NCI-H69 (cell line): Measurements from ENCODE around the gene MAFB.

Experiments used
- DNase-seq: peaks from one replicate; lab custom pipeline; 2025; lab: John Stamatoyannopoulos, UW

MAFB gene

GRCh38 chr20:40681684-40682083 lies 7.4 kb downstream of the MAFB start:
- DNase-seq: no peak

- no peak for DNase-seq
Measured at GRCh38 chr20:40681165-40681564, 7.9 kb downstream of the MAFB start.

DNA sequence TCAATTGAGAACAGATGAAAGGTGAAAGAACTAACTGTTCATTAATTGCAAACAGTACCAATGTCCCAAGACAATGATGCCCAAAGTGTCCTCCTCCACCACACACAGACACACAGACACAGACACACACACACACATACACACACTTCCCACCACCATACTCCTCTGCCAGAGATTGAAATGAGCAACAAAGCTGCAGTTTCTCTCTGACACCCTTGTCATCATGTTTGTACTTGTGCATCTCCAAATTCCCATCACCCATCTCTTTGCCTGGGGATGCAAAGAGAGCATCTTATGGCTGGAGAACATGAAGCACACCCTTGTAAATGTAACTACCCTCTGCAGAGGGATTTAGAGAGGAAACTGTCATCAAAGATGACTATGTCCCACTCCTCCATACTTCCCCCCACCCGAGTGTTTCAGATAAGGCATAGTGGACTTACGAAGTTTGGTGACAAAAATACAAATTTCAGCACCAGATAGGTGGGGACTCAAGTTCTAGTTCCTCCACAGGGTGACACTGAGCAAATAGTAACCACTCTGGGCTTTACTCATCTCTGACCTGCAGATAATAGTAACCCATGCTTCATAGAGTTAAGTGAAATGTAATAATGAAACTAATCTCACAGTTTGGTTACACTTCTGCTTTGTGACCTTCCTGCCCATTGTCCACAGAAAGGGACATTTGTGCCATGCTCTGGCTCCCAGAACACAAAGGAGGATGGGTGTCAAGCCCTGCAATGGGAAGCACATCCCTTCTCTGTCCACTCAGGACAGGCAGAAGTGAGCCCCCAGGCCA lies 8.7 kb downstream of the MAFB start:
- DNase-seq: no peak

- DNase-seq: no peak
Measured at GRCh38 chr20:40679184-40679583, 9.9 kb downstream of the MAFB start.

GRCh38 chr20:40678286-40678875 lies 10.7 kb downstream of the MAFB start:
- no peak for DNase-seq

DNA sequence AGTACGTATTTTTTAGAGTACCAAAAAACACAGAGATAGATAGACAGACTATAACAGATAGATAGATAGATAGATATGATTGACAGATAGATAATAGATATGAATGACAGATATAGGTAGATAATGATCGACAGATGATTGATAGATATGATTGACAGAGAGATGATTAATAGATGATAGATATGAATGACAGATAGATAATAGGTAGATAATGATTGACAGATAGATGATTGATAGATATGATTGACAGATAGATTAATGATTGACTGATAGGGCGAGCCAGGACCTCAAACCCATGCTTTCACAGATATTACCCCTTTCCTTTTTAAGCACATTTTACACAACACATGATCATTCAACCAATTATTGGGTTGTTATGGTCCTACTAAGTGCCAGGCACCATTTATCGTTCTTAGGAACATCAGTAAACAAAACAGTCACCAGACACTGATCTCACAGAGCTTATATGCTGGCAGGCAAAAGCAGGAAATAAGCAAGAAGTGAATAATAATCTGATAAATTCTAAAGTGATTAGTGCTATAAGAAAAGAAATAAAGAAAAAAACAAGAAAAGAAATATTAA lies 11.6 kb downstream of the MAFB start:
- DNase-seq: no peak

DNA sequence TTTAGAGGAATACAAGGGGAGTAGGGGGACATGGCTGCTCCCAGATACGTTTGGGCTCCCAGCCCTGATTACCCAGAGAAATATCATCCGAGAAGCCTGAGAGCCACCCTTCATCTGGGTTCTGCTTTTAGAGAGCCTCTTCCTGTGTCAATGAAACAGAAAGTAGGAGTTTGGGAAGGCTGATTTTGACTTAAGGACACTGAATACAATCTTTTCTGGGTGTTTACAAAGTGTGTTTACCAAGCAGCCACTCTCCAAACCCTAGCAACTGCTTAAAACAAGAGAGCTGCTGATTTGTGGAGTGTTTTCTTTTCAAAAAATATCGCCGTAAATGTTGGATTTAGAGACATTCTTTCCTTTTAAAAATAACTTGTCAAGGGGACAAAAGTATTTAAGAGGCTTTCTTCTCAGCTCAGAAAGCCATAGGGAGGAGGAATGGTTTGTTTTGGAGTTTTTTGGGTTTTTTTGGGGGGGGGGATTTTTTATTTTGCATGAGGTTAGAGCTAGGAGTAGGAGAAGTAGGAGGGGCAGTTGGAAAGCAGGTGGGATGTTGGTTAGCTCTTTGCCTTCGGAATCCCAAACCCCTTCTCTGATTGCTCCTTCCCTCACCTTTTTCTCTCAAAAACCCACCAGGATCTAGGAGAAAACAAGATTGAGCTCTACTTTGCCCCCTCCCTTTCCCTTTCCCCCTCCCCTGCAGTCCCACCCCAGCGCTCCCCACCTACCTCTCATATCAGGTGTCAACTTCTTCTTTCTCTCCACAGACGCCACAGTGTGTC lies 12.4 kb downstream of the MAFB start:
- DNase-seq: no peak

DNA sequence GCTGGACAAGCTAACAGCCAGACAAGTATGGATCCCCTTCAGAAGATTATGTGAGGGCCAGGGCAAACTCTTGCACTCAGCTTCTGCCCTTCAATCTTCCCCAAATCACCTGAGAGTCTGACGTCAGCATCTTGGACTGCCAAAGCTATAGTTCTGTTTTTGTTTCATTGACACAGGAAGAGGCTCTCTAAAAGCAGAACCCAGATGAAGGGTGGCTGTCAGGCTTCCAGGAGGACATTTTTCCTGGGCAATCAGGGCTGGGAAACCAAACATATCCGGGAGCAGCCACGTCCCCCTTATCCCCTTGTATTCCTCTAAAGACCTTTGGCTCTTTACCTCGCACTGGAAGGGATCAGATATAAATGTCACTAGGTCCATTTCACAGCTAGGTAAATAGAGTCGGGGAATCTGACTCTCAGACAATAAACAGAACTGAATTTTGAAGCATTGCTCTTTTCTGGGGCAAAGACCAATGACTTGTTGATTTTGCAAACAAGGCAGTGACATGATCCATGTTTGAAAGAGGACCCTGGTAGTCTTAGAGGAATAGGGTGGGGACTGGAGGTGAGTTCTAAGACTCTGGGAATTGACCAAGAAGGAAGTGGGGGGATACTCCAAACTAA lies 13.3 kb downstream of the MAFB start:
- no peak for DNase-seq

DNA sequence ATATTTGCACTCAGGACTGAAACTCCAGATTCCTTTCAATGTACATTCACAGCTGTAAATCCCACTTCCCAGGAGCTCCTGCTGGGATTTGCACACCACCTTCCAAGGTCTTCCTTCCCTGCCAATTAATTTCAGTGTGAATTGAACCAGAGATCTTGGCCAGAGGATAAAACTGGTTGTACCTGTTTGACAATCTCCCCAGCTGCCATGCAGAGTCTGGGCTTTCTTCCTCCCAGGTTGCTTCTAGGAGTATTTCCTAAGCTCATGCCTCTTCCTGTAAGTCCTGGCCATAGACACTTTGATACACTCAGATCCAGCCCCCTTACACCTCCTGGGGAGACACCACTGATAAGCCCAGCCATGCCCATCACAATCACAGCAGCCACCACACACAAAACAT lies 15.6 kb downstream of the MAFB start:
- DNase-seq: no peak

GRCh38 chr20:40672095-40672494 lies 16.9 kb downstream of the MAFB start:
- no peak for DNase-seq

DNA sequence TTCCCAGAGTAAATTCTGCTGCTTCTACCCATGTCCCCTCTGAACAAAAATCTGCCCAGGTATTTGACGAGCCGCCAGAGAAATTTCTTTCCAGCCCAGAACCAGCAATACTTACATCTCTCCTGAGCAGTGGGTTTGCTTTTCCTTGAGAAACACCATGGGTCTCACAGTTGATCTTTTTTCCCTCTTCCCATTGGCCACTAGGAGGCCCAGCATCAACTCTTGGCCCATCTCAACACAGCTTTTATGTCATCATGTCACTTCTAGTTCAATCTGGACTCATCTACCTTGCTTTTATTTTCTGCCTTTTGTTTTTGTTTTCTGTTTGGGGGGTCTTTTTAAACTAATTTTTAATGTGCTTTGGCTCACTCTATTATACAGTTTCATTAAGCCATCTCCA lies 18.8 kb downstream of the MAFB start:
- DNase-seq: no peak

DNA sequence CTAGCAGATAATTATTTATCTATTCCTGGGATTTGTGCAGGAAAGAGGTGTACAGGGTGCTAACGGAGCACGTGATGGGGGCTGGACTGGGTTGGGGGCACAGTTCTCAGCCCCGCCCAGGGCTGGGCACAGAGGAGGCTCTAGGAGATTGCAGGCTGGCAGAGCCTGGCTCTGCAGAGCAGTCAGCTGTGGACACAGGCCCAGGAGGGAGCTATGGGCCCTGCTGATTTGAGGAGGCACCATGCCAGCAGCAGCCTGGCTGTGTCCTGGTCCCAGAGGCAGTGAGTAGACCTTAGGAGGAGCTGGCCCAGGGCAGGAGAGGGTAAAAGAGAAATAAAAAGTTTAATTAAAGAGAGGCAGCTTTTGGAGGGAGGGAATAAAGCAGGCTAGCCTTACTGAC lies 19.3 kb downstream of the MAFB start:
- DNase-seq: no peak

DNA sequence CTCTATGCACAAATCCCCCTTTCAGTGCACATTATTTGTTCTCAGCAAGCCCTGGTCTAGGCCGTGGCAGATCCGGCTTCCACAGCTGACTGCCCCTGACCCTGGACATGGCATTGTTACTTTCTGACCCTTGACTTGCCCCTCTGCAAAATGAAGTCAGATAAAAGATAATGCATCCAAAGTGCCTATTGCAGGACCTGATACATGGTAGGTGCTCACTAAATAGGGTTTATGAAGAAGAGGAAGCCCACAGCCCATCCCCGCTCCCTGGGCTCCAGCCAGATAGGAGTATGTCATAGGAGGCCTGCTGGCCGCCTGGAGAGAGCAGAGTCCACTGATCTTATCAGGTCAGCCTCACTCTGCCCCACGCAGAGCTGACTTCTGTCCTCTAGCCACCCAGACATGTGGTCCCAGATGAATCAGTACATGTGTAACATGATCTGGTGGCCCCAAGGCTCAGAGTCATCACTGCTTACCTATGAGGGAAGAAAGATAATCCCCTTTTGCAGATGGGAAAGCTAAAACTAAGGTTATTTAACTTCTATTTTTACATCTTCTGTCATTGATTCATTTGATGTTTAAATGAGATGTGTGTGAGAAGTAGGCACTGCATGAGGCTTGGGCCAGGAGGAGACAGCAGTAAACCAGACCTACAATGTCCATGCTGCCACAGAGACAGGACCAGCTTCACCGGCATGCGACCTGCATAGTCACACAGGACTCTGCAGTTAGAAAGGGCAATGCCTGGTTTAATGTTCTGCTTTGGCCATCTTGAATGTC lies 20.4 kb downstream of the MAFB start:
- DNase-seq: no peak

DNA sequence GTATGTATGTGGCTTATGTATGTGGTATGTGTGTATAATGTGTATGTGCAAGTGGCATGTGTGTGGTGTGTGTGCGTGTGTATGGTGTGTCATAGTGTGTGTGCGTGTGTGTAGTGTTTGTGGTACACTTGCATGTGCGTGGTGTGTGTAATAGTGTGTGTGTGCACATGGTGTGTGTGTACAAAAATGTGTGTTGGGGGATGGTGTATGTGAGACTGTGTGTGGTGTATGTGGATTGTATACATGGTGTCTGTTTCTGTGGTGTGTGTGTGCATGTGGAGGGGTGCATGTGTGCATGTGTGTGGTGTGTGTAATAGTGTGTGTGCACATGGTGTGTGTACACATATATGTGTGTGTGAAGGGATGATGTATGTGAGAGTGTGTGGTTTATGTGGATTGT lies 21.5 kb downstream of the MAFB start:
- DNase-seq: no peak

GRCh38 chr20:40666336-40666735 lies 22.7 kb downstream of the MAFB start:
- DNase-seq: no peak

- no peak for DNase-seq
Measured at GRCh38 chr20:40664891-40665290, 24.1 kb downstream of the MAFB start.

- no peak for DNase-seq
Measured at GRCh38 chr20:40663991-40664880, 24.8 kb downstream of the MAFB start.

DNA sequence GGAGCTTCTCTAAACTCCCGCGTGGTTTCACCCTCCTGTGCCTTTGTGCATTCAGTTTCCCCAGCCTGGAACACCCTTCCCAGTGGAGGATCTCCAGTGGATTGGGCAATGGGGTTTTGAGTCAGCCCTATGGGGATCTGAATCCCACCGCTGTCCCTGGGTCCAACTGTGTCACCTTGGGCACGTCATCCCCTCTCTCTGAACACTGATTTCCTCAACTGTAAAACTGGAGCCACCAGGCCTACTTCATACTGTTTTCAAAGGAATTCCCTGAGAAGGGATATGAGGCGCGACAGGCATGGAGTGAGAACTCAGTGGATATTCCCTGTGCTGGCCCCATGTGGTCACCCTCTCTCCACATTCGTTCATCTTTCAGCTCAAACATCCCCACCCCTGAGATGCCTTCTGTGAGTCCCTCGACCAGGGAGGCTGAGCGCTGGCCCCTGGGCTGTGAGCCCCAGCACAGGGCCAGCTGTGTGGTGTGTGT lies 25.7 kb downstream of the MAFB start:
- no peak for DNase-seq

- DNase-seq: no peak
Measured at GRCh38 chr20:40659567-40659966, 29.5 kb downstream of the MAFB start.

DNA sequence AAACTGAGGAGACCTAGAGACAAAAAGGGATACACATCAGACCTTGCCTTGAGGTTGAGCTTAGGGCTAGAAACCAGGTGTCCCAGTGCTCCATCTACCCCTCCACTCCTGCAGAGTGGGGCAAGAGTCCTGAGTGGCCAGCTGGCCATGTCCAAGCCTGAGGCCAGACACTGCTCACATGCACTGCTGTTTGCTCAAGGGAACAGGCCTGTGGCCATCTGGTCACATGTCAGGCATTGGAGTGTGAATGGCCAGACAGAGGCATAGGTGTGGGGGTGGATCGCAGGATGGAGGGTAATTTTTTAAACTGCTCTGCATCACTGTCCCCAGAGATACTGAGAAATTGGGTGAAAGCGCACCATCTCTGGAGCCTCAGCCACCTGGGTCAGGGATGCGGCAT lies 30.5 kb downstream of the MAFB start:
- DNase-seq: no peak
